Tibial nerve (tissue), 4 donors: ENCODE data around the gene PPCDC.

ENCODE experiments used
- EP300 ChIP-seq, 2 donors: sonication (generic); formaldehyde crosslinking; IDR thresholded peaks; one replicate each; pipeline ENCODE4 v1.6.1; 2017; ENCODE audit warnings: antibody characterized with exemption in 2 of 2, mild to moderate bottlenecking in 1 of 2
- POLR2A ChIP-seq, 2 donors: fragments of 450-650 bp; IDR thresholded peaks; one replicate each; pipeline ENCODE4 v1.6.1; 2017; ENCODE audit warnings: antibody characterized with exemption in 2 of 2, mild to moderate bottlenecking in 2 of 2, moderate library complexity in 2 of 2
- TF ChIP-seq, protein P1 (sequence below), 5 experiments: fragments of 200-600 bp in 3 of 5; fragments of 450-650 bp in 2 of 5; sonication (generic) in 3 of 5; IDR thresholded peaks; one replicate each; pipeline ENCODE4 v1.5.1; 2016 to 2019; ENCODE audit warnings: antibody characterized with exemption in 5 of 5, mild to moderate bottlenecking in 3 of 5, moderate library complexity in 2 of 5

DNA sequence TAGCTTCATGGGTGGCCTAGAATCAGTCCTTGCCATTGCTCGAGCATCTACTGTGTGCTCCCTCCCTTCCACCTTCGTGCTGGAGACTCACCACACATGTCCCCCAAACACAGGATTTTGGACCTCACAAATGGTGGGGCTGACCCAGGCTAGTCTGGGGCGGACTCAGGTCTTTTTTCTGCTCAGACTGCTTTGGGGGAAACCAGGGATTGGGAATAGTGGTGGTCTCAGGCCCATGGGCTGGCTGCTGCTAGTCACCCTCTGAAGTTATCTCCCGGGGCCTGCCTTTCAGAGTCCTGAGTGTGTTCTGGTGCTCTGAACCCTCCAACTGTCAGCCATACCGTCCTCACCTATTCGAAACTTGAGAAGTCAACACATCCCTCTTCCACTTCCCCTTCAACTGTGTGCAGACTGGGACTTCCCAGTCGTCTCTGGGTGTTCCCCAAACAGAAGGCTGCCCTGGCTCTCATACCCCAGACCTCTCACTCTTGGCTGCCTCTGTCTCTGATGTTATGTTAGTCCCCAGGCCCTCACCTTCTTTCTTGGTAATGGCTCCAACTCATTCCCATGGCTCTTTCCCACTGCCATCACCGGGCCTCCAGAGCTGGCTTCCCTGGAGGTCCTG, 46.0 kb downstream of the PPCDC start:
- TF ChIP-seq, protein P1, sequence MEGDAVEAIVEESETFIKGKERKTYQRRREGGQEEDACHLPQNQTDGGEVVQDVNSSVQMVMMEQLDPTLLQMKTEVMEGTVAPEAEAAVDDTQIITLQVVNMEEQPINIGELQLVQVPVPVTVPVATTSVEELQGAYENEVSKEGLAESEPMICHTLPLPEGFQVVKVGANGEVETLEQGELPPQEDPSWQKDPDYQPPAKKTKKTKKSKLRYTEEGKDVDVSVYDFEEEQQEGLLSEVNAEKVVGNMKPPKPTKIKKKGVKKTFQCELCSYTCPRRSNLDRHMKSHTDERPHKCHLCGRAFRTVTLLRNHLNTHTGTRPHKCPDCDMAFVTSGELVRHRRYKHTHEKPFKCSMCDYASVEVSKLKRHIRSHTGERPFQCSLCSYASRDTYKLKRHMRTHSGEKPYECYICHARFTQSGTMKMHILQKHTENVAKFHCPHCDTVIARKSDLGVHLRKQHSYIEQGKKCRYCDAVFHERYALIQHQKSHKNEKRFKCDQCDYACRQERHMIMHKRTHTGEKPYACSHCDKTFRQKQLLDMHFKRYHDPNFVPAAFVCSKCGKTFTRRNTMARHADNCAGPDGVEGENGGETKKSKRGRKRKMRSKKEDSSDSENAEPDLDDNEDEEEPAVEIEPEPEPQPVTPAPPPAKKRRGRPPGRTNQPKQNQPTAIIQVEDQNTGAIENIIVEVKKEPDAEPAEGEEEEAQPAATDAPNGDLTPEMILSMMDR (IDR thresholded peaks at IDR 0.05): no peak
- TF ChIP-seq POLR2A (IDR thresholded peaks at IDR 0.05) (no peak), EP300 (IDR thresholded peaks at IDR 0.05) (no peak)
